ENCODE data around the gene TGFA. TPM values are rescaled to one million over a fixed set of nuclear protein-coding genes. Genes with fewer than 3 reads are reported as not detected.

Gene TGFA
- total RNA-seq, 2 donors from 2014 or later: 13.5 to 18.5 TPM

DNA sequence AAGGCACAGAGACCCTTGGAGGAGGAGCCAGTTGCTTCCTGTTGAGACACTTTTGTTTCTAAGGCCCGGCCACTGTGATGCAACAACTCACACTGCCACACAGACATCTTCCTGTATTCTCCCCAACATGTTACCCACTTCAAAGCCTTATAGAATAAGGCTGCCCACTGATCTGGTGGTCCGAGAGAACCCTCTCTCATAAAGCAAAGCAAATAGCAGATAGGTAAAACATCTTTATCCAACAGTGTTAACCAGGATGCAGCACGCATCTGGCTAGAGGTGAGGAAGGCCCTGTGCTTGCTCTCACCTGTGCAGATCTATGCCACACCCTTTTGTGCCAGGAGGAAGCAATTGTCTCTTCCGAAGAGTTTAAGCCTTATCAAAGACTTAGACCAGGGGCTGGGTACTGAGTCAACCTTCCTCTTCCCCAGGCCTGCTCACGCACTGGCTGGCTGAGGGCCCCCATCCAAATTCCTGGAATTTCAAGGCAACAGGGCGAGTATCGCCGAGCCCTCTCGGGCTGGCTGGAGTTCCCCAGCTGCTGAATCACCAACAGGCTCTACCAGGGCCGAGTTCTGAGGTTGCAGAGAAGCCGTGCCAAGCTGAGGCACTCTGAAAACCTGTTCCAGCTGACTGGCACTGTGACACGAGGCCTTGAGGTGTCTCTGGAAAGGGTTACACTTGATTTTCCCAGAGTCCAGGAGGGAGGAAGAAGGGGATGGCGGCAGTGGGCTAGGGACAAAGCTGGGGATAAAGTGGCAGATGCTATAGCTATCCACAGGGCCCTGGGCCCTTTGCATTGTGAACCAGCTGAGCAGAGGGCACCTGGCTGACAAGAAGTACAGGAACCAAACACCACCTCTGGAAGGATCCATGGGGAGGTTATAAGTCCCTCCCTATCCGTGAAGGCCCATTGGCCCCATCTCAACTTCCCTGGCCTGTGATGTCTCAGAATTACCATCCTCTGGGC lies 29.3 kb downstream of the TGFA start:
- no peaks in the 10 kb centered on the region for H3K36me3 ChIP-seq (replicated peaks in 1 of 2; ENCODE audit: insufficient read depth in 1 of 2, low read depth in 2 of 2)
- WGBS, 2 donors: 22 to 25% methylated on average over 8 to 14 of the region's 14 CpGs
- peak; percentile 84 to 94 (median 92) for DNase-seq
- peaks cover 65% of the 10 kb centered on the region for H3K4me1 ChIP-seq
- no peaks in the 10 kb centered on the region for H3K9me3 ChIP-seq
- ATAC-seq: peak; percentile 90
- H3K27ac ChIP-seq: peak overlapping the region; percentile 79 to 87 (median 80)
- no peaks in the 10 kb centered on the region for H3K27me3 ChIP-seq
- no peak overlapping the region for H3K4me3 ChIP-seq
- intact Hi-C loops (cut with DNase I): no loop called here
- TF ChIP-seq, protein P1, sequence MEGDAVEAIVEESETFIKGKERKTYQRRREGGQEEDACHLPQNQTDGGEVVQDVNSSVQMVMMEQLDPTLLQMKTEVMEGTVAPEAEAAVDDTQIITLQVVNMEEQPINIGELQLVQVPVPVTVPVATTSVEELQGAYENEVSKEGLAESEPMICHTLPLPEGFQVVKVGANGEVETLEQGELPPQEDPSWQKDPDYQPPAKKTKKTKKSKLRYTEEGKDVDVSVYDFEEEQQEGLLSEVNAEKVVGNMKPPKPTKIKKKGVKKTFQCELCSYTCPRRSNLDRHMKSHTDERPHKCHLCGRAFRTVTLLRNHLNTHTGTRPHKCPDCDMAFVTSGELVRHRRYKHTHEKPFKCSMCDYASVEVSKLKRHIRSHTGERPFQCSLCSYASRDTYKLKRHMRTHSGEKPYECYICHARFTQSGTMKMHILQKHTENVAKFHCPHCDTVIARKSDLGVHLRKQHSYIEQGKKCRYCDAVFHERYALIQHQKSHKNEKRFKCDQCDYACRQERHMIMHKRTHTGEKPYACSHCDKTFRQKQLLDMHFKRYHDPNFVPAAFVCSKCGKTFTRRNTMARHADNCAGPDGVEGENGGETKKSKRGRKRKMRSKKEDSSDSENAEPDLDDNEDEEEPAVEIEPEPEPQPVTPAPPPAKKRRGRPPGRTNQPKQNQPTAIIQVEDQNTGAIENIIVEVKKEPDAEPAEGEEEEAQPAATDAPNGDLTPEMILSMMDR (IDR thresholded peaks at IDR 0.05): no peak
- peak in 1 of 3 donors; percentile 33 for TF ChIP-seq POLR2A (IDR thresholded peaks at IDR 0.05)

DNA sequence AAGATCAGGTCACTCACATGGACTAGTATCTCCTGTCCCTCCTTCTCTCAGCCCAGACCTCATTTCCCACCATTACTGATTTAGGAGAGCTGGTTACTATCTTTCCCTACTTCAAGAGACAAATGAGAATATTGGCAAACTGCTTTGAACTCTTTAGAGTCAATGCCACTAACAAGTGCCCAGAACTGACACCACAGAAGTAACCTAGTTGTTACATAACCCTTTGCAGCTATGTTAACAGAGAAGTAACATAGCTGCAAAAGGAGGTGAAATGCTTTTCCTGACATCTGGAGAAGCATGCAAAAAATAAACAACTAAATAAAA lies 30.0 kb downstream of the TGFA start:
- no peak for ATAC-seq
- no peak overlapping the region for H3K4me3 ChIP-seq

DNA sequence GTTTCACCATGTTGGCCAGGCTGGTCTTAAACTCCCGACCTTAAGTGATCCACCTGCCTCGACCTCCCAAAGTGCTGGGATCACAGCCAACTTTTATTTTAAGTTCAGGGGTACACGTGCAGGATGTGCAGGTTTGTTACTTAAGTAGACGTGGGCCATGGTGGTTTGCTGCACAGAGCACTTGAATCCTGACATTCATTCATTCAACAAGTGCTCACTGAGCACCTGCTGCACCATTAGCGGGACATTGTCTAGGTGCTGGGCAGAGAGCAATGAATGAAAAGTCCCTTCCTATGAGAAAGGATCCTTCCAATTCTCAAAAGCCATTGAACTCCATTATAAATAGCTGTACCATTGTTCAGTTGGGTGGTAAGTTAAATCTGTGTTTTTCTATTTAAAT lies 31.0 kb downstream of the TGFA start:
- no peak for ATAC-seq
- no peaks in the 10 kb centered on the region for H3K36me3 ChIP-seq (replicated peaks in 1 of 2; ENCODE audit: insufficient read depth in 1 of 2, low read depth in 2 of 2)
- H3K9me3 ChIP-seq: no peaks in the 10 kb centered on the region
- DNase-seq: no peak
- no peak overlapping the region for H3K4me3 ChIP-seq
- WGBS, 2 donors: 72 to 83% methylated on average over 5 of the region's 5 CpGs
- H3K4me1 ChIP-seq: peaks cover 58% of the 10 kb centered on the region
- TF ChIP-seq, protein P1 (IDR thresholded peaks at IDR 0.05): no peak
- TF ChIP-seq POLR2A (IDR thresholded peaks at IDR 0.05): no peak
- intact Hi-C loops (cut with DNase I): no loop called here
- H3K27ac ChIP-seq: peak overlapping the region in 3 of 4 donors; percentile 11 to 87 (median 80)
- H3K27me3 ChIP-seq: no peaks in the 10 kb centered on the region

More for the DNA sequence above, 30.0 kb downstream of the TGFA start:
- H3K27me3 ChIP-seq: no peaks in the 10 kb centered on the region
- intact Hi-C loops (cut with DNase I): no loop called here
- no peaks in the 10 kb centered on the region for H3K36me3 ChIP-seq (replicated peaks in 1 of 2; ENCODE audit: insufficient read depth in 1 of 2, low read depth in 2 of 2)
- no peaks in the 10 kb centered on the region for H3K9me3 ChIP-seq
- no peak for TF ChIP-seq POLR2A (IDR thresholded peaks at IDR 0.05)
- TF ChIP-seq, protein P1 (IDR thresholded peaks at IDR 0.05): no peak
- DNase-seq: no peak
- peak overlapping the region; percentile 79 to 87 (median 80) for H3K27ac ChIP-seq
- H3K4me1 ChIP-seq: peaks cover 58% of the 10 kb centered on the region

DNA sequence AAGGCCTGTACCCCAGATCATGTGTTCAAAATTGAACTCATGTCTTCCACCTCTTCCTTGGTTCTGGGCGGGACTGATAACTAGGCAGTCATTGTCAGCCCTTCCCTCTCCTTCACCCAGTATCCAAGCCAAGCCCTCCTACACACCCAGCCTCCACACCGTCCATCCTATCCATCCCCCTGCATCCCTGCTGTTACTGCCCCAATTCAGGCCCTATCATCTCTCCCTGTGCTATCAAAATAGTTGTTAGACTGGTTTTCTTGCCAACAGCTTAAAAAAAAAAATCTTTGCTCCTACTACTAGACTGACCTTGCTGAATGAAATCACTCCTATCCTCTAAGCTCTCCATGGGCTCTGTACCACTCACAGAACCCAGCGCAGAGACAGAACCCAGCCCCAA lies 32.8 kb downstream of the TGFA start:
- H3K27ac ChIP-seq: peak overlapping the region in 3 of 4 donors; percentile 59 to 63 (median 62)
- TF ChIP-seq, protein P1 (IDR thresholded peaks at IDR 0.05): no peak
- TF ChIP-seq POLR2A (IDR thresholded peaks at IDR 0.05): no peak
- H3K4me1 ChIP-seq: peaks cover 57% of the 10 kb centered on the region
- no peaks in the 10 kb centered on the region for H3K36me3 ChIP-seq (replicated peaks in 1 of 2; ENCODE audit: insufficient read depth in 1 of 2, low read depth in 2 of 2)
- H3K4me3 ChIP-seq: no peak overlapping the region
- peak; percentile 60 for ATAC-seq
- peak in 1 of 4 donors; percentile 14 for DNase-seq
- 35 to 39% methylated on average over 3 of the region's 3 CpGs for WGBS, 2 donors
- intact Hi-C loops (cut with DNase I): no loop called here
- no peaks in the 10 kb centered on the region for H3K27me3 ChIP-seq
- H3K9me3 ChIP-seq: no peaks in the 10 kb centered on the region

Measured in body of pancreas (tissue), 4 donors.